Measurements from ENCODE around the gene CD160.
"Not testable (repeated sequence)": the region's sequence is repeated elsewhere in the genome, so short reads cannot be mapped to it uniquely, and the experiment has no call there.

CD160 gene

GRCh38 chr1:145711213-145711651 is 8.1 kb upstream of the CD160 start:
- no peak for DNase-seq (ENCODE audit: extremely low read depth, low read depth)

GRCh38 chr1:145714524-145715111 is 4.7 kb upstream of the CD160 start:
- TF ChIP-seq CTCF (IDR thresholded peaks at IDR 0.05; ENCODE audit: low read depth, low read length, missing control alignments), result no peak
- H3K4me3 ChIP-seq (replicated peaks; ENCODE audit: low read depth, low read length), result no peak overlapping the region
- DNase-seq (ENCODE audit: extremely low read depth, low read depth), result no peak

More at GRCh38 chr1:145711213-145711651, 8.1 kb upstream of the CD160 start:
- H3K4me3 ChIP-seq (replicated peaks; ENCODE audit: low read depth, low read length), result no peak overlapping the region
- no peak for TF ChIP-seq CTCF (IDR thresholded peaks at IDR 0.05; ENCODE audit: low read depth, low read length, missing control alignments)

- DNase-seq (ENCODE audit: extremely low read depth, low read depth), result no peak
- no peak for TF ChIP-seq CTCF (IDR thresholded peaks at IDR 0.05; ENCODE audit: low read depth, low read length, missing control alignments)
- no peak overlapping the region for H3K4me3 ChIP-seq (replicated peaks; ENCODE audit: low read depth, low read length)
Observed at GRCh38 chr1:145716641-145717345, 2.5 kb upstream of the CD160 start.

GRCh38 chr1:145717833-145718232 is 1.5 kb upstream of the CD160 start:
- H3K4me3 ChIP-seq (replicated peaks; ENCODE audit: low read depth, low read length), result no peak overlapping the region
- DNase-seq (ENCODE audit: extremely low read depth, low read depth), result no peak
- no peak for TF ChIP-seq CTCF (IDR thresholded peaks at IDR 0.05; ENCODE audit: low read depth, low read length, missing control alignments)

GRCh38 chr1:145718465-145718864 is 834 bp upstream of the CD160 start:
- DNase-seq (ENCODE audit: extremely low read depth, low read depth); H3K4me3 ChIP-seq (replicated peaks; ENCODE audit: low read depth, low read length): not testable (repeated sequence)

- no peak for DNase-seq (ENCODE audit: extremely low read depth, low read depth)
- no peak for TF ChIP-seq CTCF (IDR thresholded peaks at IDR 0.05; ENCODE audit: low read depth, low read length, missing control alignments)
- H3K4me3 ChIP-seq (replicated peaks; ENCODE audit: low read depth, low read length), result no peak overlapping the region
Observed at GRCh38 chr1:145720556-145720877, 1.2 kb downstream of the CD160 start.

- no peak for DNase-seq (ENCODE audit: extremely low read depth, low read depth)
- TF ChIP-seq CTCF (IDR thresholded peaks at IDR 0.05; ENCODE audit: low read depth, low read length, missing control alignments), result peak; percentile 84
Observed at GRCh38 chr1:145720878-145721671, 1.8 kb downstream of the CD160 start.

GRCh38 chr1:145726193-145726592 is 6.9 kb downstream of the CD160 start:
- not testable (repeated sequence) for DNase-seq (ENCODE audit: extremely low read depth, low read depth); H3K4me3 ChIP-seq (replicated peaks; ENCODE audit: low read depth, low read length)

More at GRCh38 chr1:145720878-145721671, 1.8 kb downstream of the CD160 start:
- H3K4me3 ChIP-seq (replicated peaks; ENCODE audit: low read depth, low read length), result peak overlapping the region; percentile 18
